Small intestine (tissue), 7 donors: Measurements from ENCODE around the gene PABPC4L. TPM values are rescaled to one million over a fixed set of nuclear protein-coding genes. Genes with fewer than 3 reads are reported as not detected.

Source experiments
- DNase-seq, 2 donors: peaks; one replicate each; pipeline versions ENCODE4 v3.0.0 to v3.0.0-alpha.2; 2013
- FAIRE-seq: peaks from 2 replicates; lab custom pipeline; 2012; peaks lifted over from hg19 to GRCh38; lab: Jason Lieb, UNC
- H3K27ac ChIP-seq, 3 donors: one replicate each; pipeline ENCODE4 v1.5.1; 2013; ENCODE audit warnings: low read length in 2 of 3, mild to moderate bottlenecking in 2 of 3, control low read depth in 1 of 3, inconsistent platforms in 1 of 3, low read depth in 1 of 3, moderate library complexity in 1 of 3
- H3K27me3 ChIP-seq, 3 donors: one replicate each; pipeline ENCODE4 v1.6.1; 2013; ENCODE audit warnings: low read length in 3 of 3, inconsistent platforms in 1 of 3; ENCODE audit not compliant: control insufficient read depth in 3 of 3, insufficient read depth in 3 of 3
- H3K36me3 ChIP-seq, 3 donors: one replicate each; pipeline ENCODE4 v1.6.1; 2013; ENCODE audit warnings: low read length in 3 of 3, inconsistent platforms in 1 of 3, low read depth in 1 of 3, mild to moderate bottlenecking in 1 of 3, moderate library complexity in 1 of 3; ENCODE audit not compliant: control insufficient read depth in 3 of 3, insufficient read depth in 2 of 3
- H3K4me1 ChIP-seq, 3 donors: one replicate each; pipeline ENCODE4 v1.6.1; 2013; ENCODE audit warnings: low read length in 2 of 3, inconsistent platforms in 1 of 3, low read depth in 1 of 3, mild to moderate bottlenecking in 1 of 3, moderate library complexity in 1 of 3; ENCODE audit not compliant: control insufficient read depth in 3 of 3, insufficient read depth in 2 of 3
- H3K4me3 ChIP-seq, 3 donors: one replicate each; pipeline ENCODE4 v1.5.1; 2013; ENCODE audit warnings: low read length in 3 of 3, control low read depth in 1 of 3, inconsistent platforms in 1 of 3, low read depth in 1 of 3, mild to moderate bottlenecking in 1 of 3, moderate library complexity in 1 of 3
- H3K9me3 ChIP-seq, 2 donors: one replicate each; pipeline ENCODE4 v1.6.1; 2013; ENCODE audit warnings: low read depth in 1 of 2, low read length in 1 of 2; ENCODE audit not compliant: control insufficient read depth in 2 of 2, insufficient read depth in 1 of 2
- WGBS, 3 donors: extraction: QIAGEN DNeasy Blood & Tissue Kit; methylation state at CpG; one replicate each; pipeline ENCODE4 v1.1.7; 2013; 5-methylcytosine and 5-hydroxymethylcytosine counted together
- polyA plus RNA-seq, 4 donors: library from polyadenylated mRNA; stranded (reverse) in 3 of 4; unstranded in 1 of 4; fragments of 200-250 nt in 3 of 4; fragments of 120-200 nt in 1 of 4; gene quantifications; one replicate each; pipeline versions ENCODE4 v1.2.1 to v1.2.3, GENCODE V29; 2013
- donor health status: healthy with polysubstance abuse.
- donor health status: control.
- donor health status: control.
- donor health status: Bipolar disorder and iron deficiency.
- donor health status: healthy.

The PABPC4L gene
- polyA plus RNA-seq, 4 donors: 0.21 to 2.9 TPM; not detected in 2

- FAIRE-seq (no peak), DNase-seq (no peak)
- WGBS, 3 donors: 50 to 57% (median 52%) methylated on average over 8 of the region's 8 CpGs
- peaks cover 0 to 3% of the 10 kb centered on the region in 2 donors for H3K9me3 ChIP-seq
- H3K4me3 ChIP-seq: no peak overlapping the region
- H3K27ac ChIP-seq: no peak overlapping the region
- peaks cover 0 to 5% (median 0%) of the 10 kb centered on the region in 3 donors for H3K4me1 ChIP-seq
- no peaks in the 10 kb centered on the region for H3K27me3 ChIP-seq
- H3K36me3 ChIP-seq: no peaks in the 10 kb centered on the region
Measured at GRCh38 chr4:134202166-134202956, 772 bp upstream of the PABPC4L start.

GRCh38 chr4:134200811-134201215, 776 bp downstream of the PABPC4L start:
- no peak for FAIRE-seq

GRCh38 chr4:134189949-134190348, 11.6 kb downstream of the PABPC4L start:
- H3K27ac ChIP-seq: peak overlapping the region in 1 of 3 donors; percentile 48
- H3K4me3 ChIP-seq: no peak overlapping the region
- H3K4me1 ChIP-seq: no peaks in the 10 kb centered on the region
- FAIRE-seq (no peak), DNase-seq (no peak)
- H3K9me3 ChIP-seq: no peaks in the 10 kb centered on the region
- 0 to 38% (median 29%) methylated on average over 1 of the region's 1 CpG for WGBS, 3 donors
- no peaks in the 10 kb centered on the region for H3K27me3 ChIP-seq
- H3K36me3 ChIP-seq: no peaks in the 10 kb centered on the region

More at GRCh38 chr4:134200811-134201215, 776 bp downstream of the PABPC4L start:
- no peak for DNase-seq
- 72 to 83% (median 79%) methylated on average over 10 of the region's 10 CpGs for WGBS, 3 donors
- Histone ChIP-seq H3K4me1 (peaks cover 0 to 5% (median 0%) of the 10 kb centered on the region in 3 donors), H3K27ac (peak overlapping the region in 2 of 3 donors; percentile 47 to 56), H3K9me3 (no peaks in the 10 kb centered on the region), H3K36me3 (no peaks in the 10 kb centered on the region), H3K27me3 (no peaks in the 10 kb centered on the region), H3K4me3 (peak overlapping the region in 1 of 3 donors; percentile 49)

GRCh38 chr4:134189480-134189879, 12.1 kb downstream of the PABPC4L start:
- 14 to 36% (median 24%) methylated on average over 1 of the region's 1 CpG for WGBS, 3 donors
- peak overlapping the region in 1 of 3 donors; percentile 48 for H3K27ac ChIP-seq
- DNase-seq (no peak), FAIRE-seq (no peak)
- H3K27me3 ChIP-seq: no peaks in the 10 kb centered on the region
- no peak overlapping the region for H3K4me3 ChIP-seq
- no peaks in the 10 kb centered on the region for H3K4me1 ChIP-seq
- no peaks in the 10 kb centered on the region for H3K9me3 ChIP-seq
- no peaks in the 10 kb centered on the region for H3K36me3 ChIP-seq

- Histone ChIP-seq H3K4me3 (no peak overlapping the region), H3K27me3 (no peaks in the 10 kb centered on the region), H3K27ac (no peak overlapping the region), H3K9me3 (no peaks in the 10 kb centered on the region), H3K36me3 (no peaks in the 10 kb centered on the region), H3K4me1 (no peaks in the 10 kb centered on the region)
- DNase-seq (no peak), FAIRE-seq (no peak)
Measured at GRCh38 chr4:134178706-134179105, 22.9 kb downstream of the PABPC4L start.

DNA sequence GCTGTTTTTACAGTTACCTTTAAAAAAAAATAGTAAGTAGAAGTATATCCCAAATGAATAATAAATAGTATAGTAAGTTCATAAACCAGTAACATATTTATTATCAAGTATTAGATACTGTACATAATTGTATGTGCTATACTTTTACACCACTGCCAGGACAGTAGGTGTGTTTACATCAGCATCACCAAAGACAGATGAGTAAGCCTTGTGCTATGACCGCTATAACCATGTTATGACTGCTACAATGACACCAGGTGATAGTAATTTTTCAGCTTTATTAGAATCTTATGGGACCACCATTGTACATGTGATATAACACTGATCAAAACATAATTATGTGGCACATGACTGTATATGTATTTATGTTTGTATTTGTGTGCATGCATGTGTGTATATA, 27.3 kb downstream of the PABPC4L start:
- H3K27ac ChIP-seq: no peak overlapping the region
- no peaks in the 10 kb centered on the region for H3K4me1 ChIP-seq
- no peaks in the 10 kb centered on the region for H3K36me3 ChIP-seq
- FAIRE-seq: no peak
- no peaks in the 10 kb centered on the region for H3K27me3 ChIP-seq
- DNase-seq: no peak
- no peaks in the 10 kb centered on the region for H3K9me3 ChIP-seq
- WGBS, 3 donors: 90 to 97% (median 92%) methylated on average over 1 of the region's 1 CpG
- no peak overlapping the region for H3K4me3 ChIP-seq

GRCh38 chr4:134160211-134160610, 41.4 kb downstream of the PABPC4L start:
- H3K27ac ChIP-seq: no peak overlapping the region
- no peak for FAIRE-seq
- H3K36me3 ChIP-seq: no peaks in the 10 kb centered on the region
- H3K9me3 ChIP-seq: peaks cover 0 to 2% of the 10 kb centered on the region in 2 donors
- no peak overlapping the region for H3K4me3 ChIP-seq
- no peaks in the 10 kb centered on the region for H3K27me3 ChIP-seq
- no peaks in the 10 kb centered on the region for H3K4me1 ChIP-seq
- 28 to 33% (median 31%) methylated on average over 2 of the region's 2 CpGs for WGBS, 3 donors
- no peak for DNase-seq

GRCh38 chr4:134154097-134154496, 47.5 kb downstream of the PABPC4L start:
- Histone ChIP-seq H3K9me3 (no peaks in the 10 kb centered on the region), H3K4me1 (no peaks in the 10 kb centered on the region), H3K27me3 (no peaks in the 10 kb centered on the region), H3K27ac (no peak overlapping the region), H3K36me3 (no peaks in the 10 kb centered on the region), H3K4me3 (no peak overlapping the region)
- FAIRE-seq: no peak
- WGBS, 3 donors: 79 to 94% (median 87%) methylated on average over 4 of the region's 4 CpGs
- no peak for DNase-seq
